Activated T-helper 1 cell treated with anti-CD3 and anti-CD28 coated beads, Interleukin-12 subunit alpha, Interleukin-12 subunit beta, Interleukin-2, Interleukin-4 antibody, amounts not matched to agents 30 ng/mL and 10 ng/mL and 1 ng/mL, durations not matched to agents 14 hours and 24 hours and 36 hours (primary cell): ENCODE results near the gene FAM120A. TPM values are rescaled to one million over a fixed set of nuclear protein-coding genes. Genes with fewer than 3 reads are reported as not detected.
A peak's percentile ranks its signal among the peaks of the same experiment; 100 is the strongest.

Experiments used
- DNase-seq: peaks from one replicate; pipeline ENCODE4 v3.0.0; 2021; ENCODE audit warnings: low spot score
- H3K27ac Mint-ChIP-seq: one replicate; pipeline ENCODE4 v1.8.0; 2021; ENCODE audit warnings: mild to moderate bottlenecking, mixed read lengths
- H3K27me3 Mint-ChIP-seq: one replicate; pipeline ENCODE4 v1.8.0; 2022; ENCODE audit warnings: mild to moderate bottlenecking, moderate library complexity, mixed read lengths; ENCODE audit not compliant: insufficient read depth
- H3K36me3 Mint-ChIP-seq: one replicate; pipeline ENCODE4 v1.8.0; 2021; ENCODE audit warnings: low read depth, mixed read lengths
- H3K4me1 Mint-ChIP-seq: one replicate; pipeline ENCODE4 v1.8.0; 2021; ENCODE audit warnings: low read depth, mixed read lengths
- H3K4me3 Mint-ChIP-seq: one replicate; pipeline ENCODE4 v1.8.0; 2021; ENCODE audit warnings: mild to moderate bottlenecking, moderate library complexity, mixed read lengths
- H3K9me3 Mint-ChIP-seq: one replicate; pipeline ENCODE4 v1.8.0; 2021; ENCODE audit warnings: mixed read lengths
- intact Hi-C: fragments of 100-400 bp; cut with micrococcal nuclease; formaldehyde crosslinking; loops from one replicate; pipeline ENCODE4 v1.15.1; 2024
- total RNA-seq: library from RNA; stranded (reverse); gene quantifications from 2 replicates; pipeline ENCODE4 v1.2.3, GENCODE V29; 2022

Gene FAM120A
- total RNA-seq, 1 donor from 2014 or later: 147 TPM

GRCh38 chr9:93453047-93453914 is 1.8 kb downstream of the FAM120A start, which contains the start of gene FAM120AOS:
FAM120AOS (minus strand) TSS chr9:93453581; CDS start chr9:93452709, 872 bp downstream.
- peak; percentile 81 for DNase-seq
- intact Hi-C loops: loop anchor here (1.0 to 5.0 kb wide), 10 partner anchors 10 to 1338 kb away; partner anchors contain the start of genes BICD2, IARS1, NINJ1 and SPTLC1
- Mint-ChIP-seq H3K27me3 (no peaks in the 10 kb centered on the region), H3K36me3 (peaks cover 33% of the 10 kb centered on the region), H3K4me1 (peaks cover 51% of the 10 kb centered on the region), H3K9me3 (no peaks in the 10 kb centered on the region), H3K27ac (peak within 1 kb of the TSS; percentile 95), H3K4me3 (peak within 1 kb of the TSS; percentile 98)

DNA sequence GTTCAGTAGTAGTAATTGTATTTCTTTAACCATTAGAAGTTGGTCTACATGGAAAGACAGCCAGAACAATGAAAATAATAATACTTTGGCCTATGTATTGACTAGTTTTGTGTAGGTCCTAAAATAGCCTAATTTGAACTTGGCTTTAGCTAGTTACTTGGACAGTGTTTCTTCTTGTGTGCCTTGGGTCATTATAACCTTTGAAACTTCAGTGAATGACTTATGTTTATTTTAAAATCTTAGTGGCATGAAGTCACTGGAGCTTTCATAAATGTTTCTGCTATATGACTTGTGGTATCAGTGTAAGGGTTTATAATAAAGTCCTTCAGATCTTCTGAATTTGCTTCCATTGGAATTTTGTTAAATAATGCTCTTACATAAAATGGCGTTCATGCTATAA is 4.5 kb downstream of the FAM120A start:
- Mint-ChIP-seq H3K36me3 (peaks cover 39% of the 10 kb centered on the region), H3K27ac (no peak overlapping the region), H3K27me3 (no peaks in the 10 kb centered on the region), H3K4me3 (peak overlapping the region; percentile 50), H3K4me1 (peaks cover 68% of the 10 kb centered on the region), H3K9me3 (no peaks in the 10 kb centered on the region)
- intact Hi-C loops: no loop called here
- no peak for DNase-seq

DNA sequence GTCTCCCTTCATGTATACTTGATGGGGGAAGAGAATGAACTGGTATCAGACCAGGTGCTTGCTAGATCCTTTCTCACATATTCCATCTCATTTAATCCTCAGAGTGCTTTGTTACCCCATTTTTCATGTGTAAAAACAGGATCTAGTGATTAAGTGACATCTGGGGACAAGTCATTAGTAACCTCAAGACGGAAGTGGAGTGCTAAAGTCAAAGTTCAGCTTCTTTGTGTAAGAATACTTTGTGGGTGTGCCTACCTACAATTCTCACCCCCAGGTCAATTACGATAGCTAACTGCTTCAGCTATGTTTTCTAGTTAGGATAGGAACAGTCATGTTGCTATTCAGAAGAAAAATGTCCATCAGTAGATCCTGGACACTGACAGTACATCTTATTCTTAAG is 5.0 kb downstream of the FAM120A start:
- Mint-ChIP-seq H3K9me3 (no peaks in the 10 kb centered on the region), H3K4me3 (peak overlapping the region; percentile 50), H3K36me3 (peaks cover 39% of the 10 kb centered on the region), H3K4me1 (peaks cover 70% of the 10 kb centered on the region), H3K27ac (peak overlapping the region; percentile 62), H3K27me3 (no peaks in the 10 kb centered on the region)
- intact Hi-C loops: no loop called here
- DNase-seq: no peak

DNA sequence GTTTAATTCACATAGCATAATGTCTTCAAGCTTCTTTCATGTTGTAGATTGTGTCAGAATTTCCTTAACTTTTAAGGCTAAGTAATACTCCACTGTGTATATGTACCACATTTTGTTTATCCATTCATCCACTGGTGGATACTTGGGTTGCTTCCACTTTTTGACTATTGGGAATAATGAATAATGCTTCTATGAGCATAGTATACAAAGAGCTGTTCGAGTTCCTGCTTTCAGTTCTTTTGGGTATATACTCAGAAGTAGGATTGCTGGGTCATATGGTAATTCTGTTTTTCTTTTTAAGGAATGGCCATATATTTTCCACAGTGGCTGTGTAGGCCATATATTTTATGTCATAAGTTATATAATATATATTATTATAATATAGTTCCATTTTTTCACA is 5.5 kb downstream of the FAM120A start:
- peaks cover 38% of the 10 kb centered on the region for H3K36me3 Mint-ChIP-seq
- peaks cover 70% of the 10 kb centered on the region for H3K4me1 Mint-ChIP-seq
- H3K27me3 Mint-ChIP-seq: no peaks in the 10 kb centered on the region
- H3K4me3 Mint-ChIP-seq: no peak overlapping the region
- no peak for DNase-seq
- peak overlapping the region; percentile 31 for H3K27ac Mint-ChIP-seq
- no peaks in the 10 kb centered on the region for H3K9me3 Mint-ChIP-seq
- intact Hi-C loops: no loop called here

GRCh38 chr9:93458712-93459111 is 7.2 kb downstream of the FAM120A start:
- H3K36me3 Mint-ChIP-seq: peaks cover 38% of the 10 kb centered on the region
- H3K27me3 Mint-ChIP-seq: no peaks in the 10 kb centered on the region
- no peaks in the 10 kb centered on the region for H3K9me3 Mint-ChIP-seq
- peaks cover 80% of the 10 kb centered on the region for H3K4me1 Mint-ChIP-seq
- H3K4me3 Mint-ChIP-seq: no peak overlapping the region
- intact Hi-C loops: no loop called here
- DNase-seq: no peak
- H3K27ac Mint-ChIP-seq: peak overlapping the region; percentile 19

DNA sequence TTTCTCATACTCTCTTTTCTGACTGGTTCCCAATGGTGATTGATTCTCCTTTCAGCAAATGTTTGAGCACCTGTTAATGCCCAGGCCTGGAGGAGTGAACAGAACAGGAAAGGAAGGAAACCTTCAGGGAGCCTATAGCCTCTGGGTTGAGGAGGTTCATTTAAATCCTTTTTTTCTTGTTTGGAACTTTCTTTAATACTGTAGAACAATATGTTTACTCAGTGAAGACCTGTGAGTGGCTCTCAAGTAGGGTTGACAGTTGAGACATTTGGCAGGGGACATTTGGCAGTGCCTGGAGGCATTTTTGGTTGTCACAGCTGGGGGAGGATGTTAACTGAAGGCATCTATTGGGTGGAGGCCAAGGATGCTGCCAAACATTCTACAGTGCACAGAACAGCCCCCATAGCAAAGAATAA is 8.0 kb downstream of the FAM120A start:
- Mint-ChIP-seq H3K9me3 (no peaks in the 10 kb centered on the region), H3K36me3 (peaks cover 36% of the 10 kb centered on the region), H3K27me3 (no peaks in the 10 kb centered on the region), H3K4me3 (no peak overlapping the region), H3K4me1 (peaks cover 81% of the 10 kb centered on the region), H3K27ac (no peak overlapping the region)
- no peak for DNase-seq
- intact Hi-C loops: no loop called here

DNA sequence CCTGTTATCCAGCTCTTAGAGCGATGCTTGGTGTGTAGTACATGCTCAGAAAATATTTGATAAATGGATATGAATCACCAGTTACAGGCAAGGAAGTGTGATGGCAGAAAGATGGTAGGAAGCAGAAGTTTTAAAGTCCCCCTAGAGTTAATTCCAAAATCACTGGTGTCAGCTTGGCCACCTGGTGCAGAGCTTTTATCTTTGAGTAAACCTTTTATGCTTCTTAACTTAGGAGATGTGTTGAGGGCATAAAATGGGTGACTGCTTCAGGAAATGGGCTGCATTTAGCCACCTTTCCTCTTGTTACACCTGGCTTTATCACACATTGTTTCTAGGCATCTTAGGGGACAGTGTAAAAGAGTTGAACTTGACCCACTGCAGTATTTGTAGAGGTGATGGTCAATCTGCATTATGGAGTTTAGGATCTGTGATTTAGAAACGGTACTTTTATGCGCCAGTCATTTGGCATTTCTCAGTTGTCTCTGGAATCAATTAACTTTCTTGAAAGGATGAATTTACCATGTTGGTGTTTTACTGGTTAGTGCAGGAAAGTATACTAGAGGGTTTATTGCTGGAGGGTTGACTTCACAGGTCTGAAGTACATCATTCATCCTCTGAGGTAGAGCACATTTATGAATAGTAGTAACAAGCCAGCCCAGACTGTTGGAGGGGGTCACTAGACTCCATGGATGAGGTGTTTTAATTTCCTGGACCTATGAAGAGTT is 9.4 kb downstream of the FAM120A start:
- intact Hi-C loops: no loop called here
- peak overlapping the region; percentile 43 for H3K27ac Mint-ChIP-seq
- H3K4me3 Mint-ChIP-seq: no peak overlapping the region
- DNase-seq: no peak
- peaks cover 39% of the 10 kb centered on the region for H3K36me3 Mint-ChIP-seq
- H3K4me1 Mint-ChIP-seq: peaks cover 88% of the 10 kb centered on the region
- no peaks in the 10 kb centered on the region for H3K9me3 Mint-ChIP-seq
- no peaks in the 10 kb centered on the region for H3K27me3 Mint-ChIP-seq

- no peaks in the 10 kb centered on the region for H3K27me3 Mint-ChIP-seq
These were observed 9.9 kb downstream of the FAM120A start for GRCh38 chr9:93461414-93461743.

GRCh38 chr9:93461821-93462220 is 10.3 kb downstream of the FAM120A start:
- no peak for DNase-seq
- Mint-ChIP-seq H3K4me3 (no peak overlapping the region), H3K36me3 (peaks cover 37% of the 10 kb centered on the region), H3K4me1 (peaks cover 88% of the 10 kb centered on the region), H3K27ac (no peak overlapping the region), H3K27me3 (no peaks in the 10 kb centered on the region), H3K9me3 (no peaks in the 10 kb centered on the region)
- intact Hi-C loops: loop anchor here (2.0 kb wide), 1 partner anchor 39 kb away; no protein-coding TSS in a partner anchor

More at GRCh38 chr9:93461414-93461743, 9.9 kb downstream of the FAM120A start:
- no peak for DNase-seq
- Mint-ChIP-seq H3K4me1 (peaks cover 88% of the 10 kb centered on the region), H3K36me3 (peaks cover 38% of the 10 kb centered on the region), H3K4me3 (no peak overlapping the region), H3K9me3 (no peaks in the 10 kb centered on the region), H3K27ac (no peak overlapping the region)
- intact Hi-C loops: no loop called here

GRCh38 chr9:93463638-93464248 is 12.3 kb downstream of the FAM120A start:
- no peaks in the 10 kb centered on the region for H3K27me3 Mint-ChIP-seq
- no peak for DNase-seq
- H3K36me3 Mint-ChIP-seq: peaks cover 27% of the 10 kb centered on the region
- H3K4me1 Mint-ChIP-seq: peaks cover 88% of the 10 kb centered on the region
- no peaks in the 10 kb centered on the region for H3K9me3 Mint-ChIP-seq
- intact Hi-C loops: loop anchor here (1.0 to 2.0 kb wide), 2 partner anchors 10 to 37 kb away; partner anchors contain the start of gene FAM120AOS
- H3K27ac Mint-ChIP-seq: peak overlapping the region; percentile 93
- H3K4me3 Mint-ChIP-seq: peak overlapping the region; percentile 77

GRCh38 chr9:93464395-93464794 is 12.9 kb downstream of the FAM120A start:
- Mint-ChIP-seq H3K4me1 (peaks cover 88% of the 10 kb centered on the region), H3K27ac (peak overlapping the region; percentile 93), H3K36me3 (peaks cover 23% of the 10 kb centered on the region), H3K9me3 (no peaks in the 10 kb centered on the region), H3K27me3 (no peaks in the 10 kb centered on the region), H3K4me3 (peak overlapping the region; percentile 77)
- intact Hi-C loops: no loop called here
- no peak for DNase-seq

GRCh38 chr9:93464876-93465275 is 13.4 kb downstream of the FAM120A start:
- peaks cover 19% of the 10 kb centered on the region for H3K36me3 Mint-ChIP-seq
- intact Hi-C loops: no loop called here
- H3K27me3 Mint-ChIP-seq: no peaks in the 10 kb centered on the region
- H3K4me3 Mint-ChIP-seq: peak overlapping the region; percentile 77
- H3K27ac Mint-ChIP-seq: peak overlapping the region; percentile 93
- no peaks in the 10 kb centered on the region for H3K9me3 Mint-ChIP-seq
- DNase-seq: no peak
- H3K4me1 Mint-ChIP-seq: peaks cover 86% of the 10 kb centered on the region
